GDM1 (cell line): ENCODE measurements around the gene ADCY9.
A peak's percentile ranks its signal among the peaks of the same experiment; 100 is the strongest.

Source experiments
- DNase-seq: peaks from one replicate; lab custom pipeline; 2025; lab: John Stamatoyannopoulos, UW

Gene ADCY9

DNA sequence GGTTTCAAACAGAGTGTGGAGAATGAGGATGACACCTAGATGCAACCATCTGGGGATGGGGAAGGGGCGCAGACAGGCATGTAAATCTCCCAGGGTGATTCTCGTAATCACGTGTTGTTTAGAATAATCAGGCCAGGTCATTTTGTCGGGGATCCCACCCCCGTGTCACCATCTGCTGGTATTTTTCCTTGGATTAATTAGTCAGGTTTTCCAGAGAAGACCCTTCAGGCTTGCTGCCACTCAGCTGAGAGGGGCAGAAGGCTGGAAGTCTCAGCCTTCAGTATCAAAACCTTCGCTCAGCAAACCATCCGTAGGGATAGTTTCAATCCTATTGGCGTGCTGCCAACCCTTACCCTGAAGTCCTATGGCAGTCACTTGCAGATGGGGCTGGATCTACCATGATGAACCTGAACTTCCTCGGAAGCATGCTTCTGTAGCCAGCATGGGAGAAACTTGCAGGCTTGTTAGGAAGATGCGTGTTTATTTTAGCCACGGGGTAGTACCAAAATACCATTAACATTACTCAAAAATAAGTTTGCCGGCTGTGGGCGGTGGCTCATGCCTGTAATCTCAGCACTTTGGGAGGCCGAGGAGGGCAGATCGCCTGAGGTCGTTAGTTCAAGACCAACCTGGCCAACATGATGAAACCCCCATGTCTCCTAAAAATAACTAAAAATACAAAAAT, 7.5 kb upstream of the ADCY9 start:
- DNase-seq = no peak

DNA sequence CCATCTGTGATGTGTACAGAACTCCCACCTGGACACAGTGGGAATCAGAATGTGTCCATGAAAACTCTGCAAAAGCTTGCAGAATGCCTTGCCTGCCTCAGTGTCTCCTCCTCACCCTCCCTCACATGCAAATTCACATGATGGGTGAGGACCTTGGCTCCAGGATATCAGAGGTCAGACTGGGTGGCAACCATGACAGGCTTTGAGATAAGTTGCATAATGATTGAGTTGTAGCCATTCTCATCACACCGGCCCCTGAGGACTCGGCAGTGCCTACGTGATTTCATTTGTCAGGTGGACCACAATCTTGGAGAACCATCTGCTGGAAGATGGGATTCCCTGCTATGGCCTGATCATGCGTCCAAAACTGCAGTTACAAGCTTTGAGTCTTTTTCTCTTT, 3.9 kb upstream of the ADCY9 start:
- no peak for DNase-seq

DNA sequence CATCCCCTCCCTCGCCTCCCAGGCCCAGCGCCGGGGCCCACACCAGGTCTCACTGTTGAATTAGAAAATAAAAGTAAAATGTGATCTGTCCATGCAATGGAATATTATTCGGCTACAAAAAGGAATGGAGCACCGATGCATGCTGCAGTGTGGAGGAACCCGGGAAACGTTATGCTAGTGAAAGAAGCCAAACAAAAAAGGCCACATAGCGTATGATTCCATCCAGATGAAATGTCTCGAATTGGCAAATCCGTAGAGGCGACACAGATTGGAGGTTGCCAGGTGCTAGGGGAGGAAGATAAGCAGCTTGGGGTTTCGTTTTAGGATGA, 972 bp upstream of the ADCY9 start:
- DNase-seq = no peak

DNA sequence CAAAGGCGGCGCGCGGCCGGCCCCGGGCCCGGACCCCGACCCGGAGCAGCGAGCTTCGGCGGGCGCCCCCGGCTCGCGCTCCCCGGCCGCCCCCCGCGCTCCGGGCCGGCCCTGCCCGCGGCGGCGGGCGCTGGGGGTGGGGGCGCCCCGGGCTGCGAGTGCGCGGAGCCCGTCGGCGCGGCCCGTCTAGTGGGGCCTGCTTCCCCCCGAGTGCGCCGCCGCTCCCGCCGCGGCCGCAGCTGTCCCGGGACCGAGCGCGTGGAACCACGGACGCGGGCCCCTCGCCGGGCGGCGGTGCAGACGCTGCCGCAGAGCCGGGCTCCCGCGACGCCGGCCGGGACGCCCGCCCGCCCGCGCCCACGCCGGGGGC, 308 bp downstream of the ADCY9 start:
- DNase-seq = no peak

DNA sequence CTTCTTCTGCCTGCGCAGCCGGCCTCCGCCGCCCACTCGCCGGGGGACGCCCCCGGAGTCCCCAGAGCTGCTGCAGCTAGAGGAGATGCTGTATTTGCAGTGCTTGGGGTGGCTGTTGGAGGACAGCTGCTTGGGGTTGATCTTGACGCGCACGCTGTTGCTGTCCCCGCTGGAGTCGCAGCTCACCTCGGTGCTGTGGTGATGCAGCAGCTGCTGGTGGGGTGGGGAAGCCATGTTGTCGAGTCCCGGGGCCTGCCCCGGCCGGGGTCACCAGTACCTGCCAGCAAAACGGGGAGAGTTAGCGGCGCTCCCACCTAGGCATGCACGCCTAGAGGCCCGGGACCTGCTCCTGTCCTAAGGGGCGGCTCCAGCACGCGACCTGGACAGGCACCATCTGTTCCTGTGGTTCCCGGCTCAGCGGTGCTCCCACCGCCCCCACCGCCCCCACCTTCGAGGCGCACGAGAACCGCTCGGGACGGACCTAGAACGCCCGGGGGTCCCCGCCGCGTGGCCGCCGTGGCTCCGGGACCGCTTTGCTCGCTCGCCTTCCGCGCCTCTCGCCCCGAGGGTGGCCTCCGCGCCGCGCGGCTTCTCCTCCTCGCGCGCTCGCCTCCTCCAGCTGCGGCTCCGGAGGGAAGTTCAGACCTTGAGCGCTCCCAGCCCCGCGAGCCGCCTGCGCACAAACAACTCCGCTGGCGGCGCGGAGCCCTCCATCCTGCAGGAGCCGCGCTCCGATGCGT, 863 bp downstream of the ADCY9 start:
- peak; percentile 8 for DNase-seq

DNA sequence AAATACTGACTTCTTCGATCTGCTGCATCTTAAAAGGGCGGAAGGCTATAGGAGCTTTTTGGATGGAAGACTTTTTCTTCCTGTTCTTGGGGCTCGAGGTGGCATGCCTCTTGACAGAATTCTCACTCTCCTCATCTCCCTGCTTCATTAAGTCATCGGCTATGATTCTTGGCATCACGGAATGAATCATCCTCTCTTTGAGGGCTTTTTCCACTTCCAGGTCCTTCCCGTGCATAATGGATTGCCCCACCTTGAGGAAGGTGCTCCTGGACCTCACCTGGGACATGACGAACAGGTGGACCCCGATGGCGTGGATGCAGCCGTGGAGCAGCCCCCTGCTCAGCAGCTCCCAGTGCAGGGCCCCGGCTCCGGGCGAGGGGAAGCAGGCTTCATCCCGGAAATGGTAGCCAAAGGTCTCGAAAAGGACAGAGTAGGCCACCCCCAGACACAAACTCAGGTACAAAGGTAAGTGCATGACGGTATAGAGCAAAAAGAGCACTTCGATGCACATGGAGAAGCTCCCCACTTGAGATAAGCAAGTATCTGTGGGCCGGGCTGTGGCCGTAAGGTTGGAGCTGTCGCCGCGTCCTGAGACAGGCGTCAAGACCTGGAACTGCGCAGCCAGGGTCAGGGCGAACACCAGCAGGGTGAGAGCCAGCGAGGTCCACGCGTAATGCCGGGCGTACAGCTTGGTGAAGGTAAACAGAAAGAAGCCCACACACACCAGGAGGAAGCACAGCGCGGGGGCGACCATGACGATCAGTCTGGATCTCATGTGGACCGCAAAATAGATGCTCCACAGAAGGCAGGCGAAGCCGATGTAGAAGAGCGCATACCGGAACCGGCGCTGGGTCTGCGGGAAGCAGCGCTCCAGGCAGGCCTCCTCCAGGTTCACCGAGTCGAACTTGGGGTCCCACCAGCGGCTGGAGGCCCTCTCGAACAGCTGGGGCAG, 1.7 kb downstream of the ADCY9 start:
- DNase-seq = no peak

DNA sequence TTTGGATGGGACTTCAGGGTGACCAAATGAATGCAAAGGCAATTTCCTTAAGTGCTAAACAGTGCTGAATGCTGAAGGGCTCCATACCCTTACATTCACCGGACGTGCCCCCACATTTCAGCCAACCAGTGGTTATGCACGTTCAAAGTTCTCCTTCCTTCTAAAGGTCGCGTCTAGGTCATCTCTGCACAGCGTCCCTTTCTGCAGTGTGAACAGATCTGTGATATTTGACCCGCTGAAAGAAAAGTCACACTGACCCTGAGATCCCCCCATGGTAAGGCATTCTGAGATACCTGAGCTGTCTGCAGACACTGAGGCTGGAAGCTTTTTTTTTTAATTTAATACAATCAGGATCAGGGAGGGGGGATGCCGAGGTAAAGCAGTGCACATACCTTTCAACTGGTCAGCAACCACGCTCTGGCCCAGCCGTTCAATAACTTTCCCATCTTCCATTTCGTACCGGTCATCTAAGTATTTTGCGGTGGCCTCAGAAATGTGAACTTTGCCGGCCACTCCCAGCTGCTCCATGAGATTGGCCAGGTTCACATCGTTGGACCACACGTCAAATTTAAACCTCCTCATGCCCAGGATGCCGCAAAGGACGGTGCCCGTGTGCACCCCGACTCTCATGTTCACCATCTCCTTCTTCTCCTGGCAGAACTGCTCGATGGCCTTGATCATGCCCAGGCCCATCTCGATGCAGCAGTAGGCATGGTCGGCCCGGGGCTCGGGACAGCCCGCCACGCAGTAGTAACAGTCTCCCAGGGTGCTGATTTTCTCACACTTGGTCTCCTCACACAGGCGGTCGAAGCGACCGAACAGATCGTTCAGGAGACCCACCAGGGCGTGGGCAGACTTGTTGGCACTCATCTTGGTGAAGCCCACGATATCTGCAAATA, 2.6 kb downstream of the ADCY9 start:
- DNase-seq = no peak

DNA sequence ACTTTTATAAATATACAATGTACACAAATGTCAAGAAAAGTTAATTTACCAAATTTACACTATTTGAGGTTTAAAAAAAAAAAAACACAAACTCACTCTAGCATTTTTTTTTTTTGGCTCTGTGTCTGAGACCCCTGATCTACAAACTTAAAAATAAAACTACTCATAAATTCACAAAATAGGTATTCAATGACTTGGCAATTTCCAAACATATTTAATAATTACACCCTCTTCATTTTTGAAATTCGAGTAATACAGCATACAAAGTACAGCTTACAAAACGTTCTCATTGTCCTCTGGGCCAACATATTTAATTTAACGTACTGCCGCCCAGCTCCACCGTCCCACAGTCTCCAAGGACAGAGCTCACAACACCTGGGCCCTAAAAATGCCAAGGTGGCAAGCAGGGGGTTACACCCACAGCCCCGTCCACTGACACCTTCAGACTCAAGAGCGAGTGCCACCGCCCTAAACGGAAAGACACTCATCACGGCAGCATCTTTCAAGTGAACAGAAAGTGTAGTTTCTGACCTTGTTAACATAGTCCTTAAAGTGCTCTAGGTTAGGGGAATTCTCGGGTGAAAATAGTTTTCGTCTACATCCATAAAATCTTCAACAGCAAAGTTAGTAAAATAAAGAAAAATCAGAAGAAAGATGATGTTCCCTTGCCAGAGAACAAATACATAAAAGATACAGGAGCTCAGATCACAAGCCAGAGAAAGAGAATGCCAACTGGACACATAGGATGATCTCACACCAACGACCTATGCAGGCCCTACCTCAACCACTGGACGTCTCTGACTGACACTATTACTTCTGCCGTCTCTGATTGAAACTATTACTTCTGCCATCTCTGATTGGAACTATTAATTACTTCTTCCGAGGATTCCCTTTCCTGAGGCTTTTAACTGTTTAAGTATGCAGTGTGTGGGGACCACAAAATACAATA, 4.2 kb downstream of the ADCY9 start:
- no peak for DNase-seq

DNA sequence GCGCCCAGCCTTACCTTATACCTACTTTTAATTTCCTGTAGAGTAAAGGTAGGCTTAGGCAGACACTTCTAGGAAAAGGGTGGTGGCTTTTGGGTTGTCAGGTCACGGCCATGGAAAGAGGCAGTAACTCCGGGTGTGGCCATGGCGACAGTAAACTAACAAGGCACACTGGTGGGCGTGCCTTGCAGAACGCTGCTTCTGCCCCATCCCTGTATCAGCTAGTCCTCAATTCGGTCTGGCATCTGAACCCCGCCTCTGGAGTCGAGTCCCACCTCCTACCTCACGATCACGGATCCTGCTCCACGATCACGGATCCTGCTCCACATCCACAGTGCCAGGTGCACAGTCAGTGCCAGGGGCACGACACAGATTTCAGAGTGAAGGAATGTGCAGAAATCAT, 5.6 kb downstream of the ADCY9 start:
- no peak for DNase-seq

DNA sequence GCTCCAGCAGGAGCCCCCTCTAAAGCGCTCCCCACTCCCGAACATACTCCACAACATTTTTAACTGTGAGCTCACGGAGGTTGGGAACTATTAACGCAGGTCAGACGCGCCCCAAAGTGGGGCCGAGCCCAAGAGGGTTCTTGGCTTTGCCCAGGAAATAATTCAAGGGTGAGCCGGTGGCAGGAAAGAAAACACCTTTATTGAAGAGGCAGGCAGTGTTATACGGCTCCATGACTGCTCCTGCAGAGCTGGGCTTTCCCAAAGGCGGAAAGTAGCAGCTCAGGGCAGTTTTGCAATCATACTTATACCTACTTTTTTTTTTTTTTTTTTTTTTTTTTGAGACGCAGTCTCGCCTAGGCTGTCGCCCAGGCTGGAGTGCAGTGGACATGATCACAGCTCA, 6.2 kb downstream of the ADCY9 start:
- DNase-seq = no peak

DNA sequence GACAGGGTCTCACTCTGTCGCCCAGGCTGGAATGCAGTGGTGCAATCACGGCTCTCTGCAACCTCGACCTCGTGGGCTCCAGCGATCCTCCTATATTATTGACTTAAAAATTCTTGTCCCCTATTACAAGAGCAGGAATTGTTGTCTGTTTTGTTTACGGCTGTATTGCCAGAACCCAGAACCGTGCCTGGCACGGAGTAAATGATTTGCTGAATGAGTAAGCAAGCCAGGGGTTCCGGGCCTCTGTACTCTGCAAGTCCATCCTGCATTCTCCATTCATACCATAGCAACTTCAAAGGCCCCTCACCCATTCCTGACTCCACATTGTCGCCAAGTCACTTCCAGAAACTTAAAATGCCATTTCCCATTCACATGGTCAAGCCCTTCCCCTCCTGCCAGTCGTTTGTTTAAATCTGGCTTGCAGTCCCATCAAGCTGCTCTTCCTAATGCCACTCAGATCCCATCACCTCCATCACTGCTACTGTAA, 6.9 kb downstream of the ADCY9 start:
- no peak for DNase-seq

DNA sequence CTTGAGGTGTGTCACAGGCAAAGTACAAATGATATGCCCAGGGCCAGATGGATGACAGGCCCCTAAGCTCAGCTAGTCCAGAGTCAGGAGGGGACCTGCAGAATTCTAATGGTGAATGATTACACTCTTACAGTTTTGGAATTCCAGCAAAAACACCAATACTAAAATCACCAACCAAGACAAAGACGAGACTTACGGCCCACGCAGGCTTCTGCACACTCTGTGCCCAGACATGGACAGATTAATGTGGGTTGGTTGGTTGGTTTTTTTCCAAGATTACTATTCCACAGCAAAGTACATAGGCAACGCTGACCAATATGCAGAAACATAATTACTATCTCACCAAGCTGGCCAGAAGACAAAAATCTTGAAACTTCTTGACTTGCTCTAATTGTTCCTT, 9.7 kb downstream of the ADCY9 start:
- no peak for DNase-seq

DNA sequence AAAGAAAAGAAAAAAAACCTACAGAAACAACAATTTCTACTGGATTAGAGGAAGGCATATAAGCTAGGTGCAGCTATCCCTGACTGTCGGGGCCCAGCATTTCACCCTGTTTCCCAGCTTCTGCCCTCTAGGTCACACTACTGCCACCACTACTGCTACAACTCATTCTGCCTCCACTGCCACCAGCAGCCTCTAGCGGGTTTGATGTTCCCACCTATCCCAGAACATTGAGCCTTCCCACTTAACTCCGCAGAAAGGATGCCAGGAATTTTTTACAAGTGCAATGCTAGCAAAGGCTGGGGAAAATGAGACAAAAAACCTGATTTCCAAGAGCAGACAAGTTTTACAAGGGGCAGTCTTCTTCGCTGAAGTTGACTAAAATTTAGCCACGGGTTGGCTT, 10.4 kb downstream of the ADCY9 start:
- no peak for DNase-seq

DNA sequence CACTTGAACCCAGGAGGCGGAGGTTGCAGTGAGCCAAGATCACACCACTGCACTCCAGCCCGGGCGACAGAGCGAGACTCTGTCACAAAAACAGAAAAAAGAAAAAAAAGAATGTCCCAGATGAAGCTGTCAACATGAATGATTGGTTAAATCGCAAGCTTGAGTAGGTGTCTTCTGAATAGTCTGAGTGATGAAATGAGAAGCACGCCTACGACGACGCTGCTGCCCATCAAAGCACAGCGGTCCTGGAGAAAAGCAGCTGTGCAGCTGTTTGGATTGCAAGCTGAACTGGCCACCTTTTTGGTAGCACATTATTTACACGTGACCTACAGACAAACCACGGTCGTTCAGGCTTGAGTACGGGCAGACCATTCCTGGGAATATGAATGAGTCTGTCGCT, 12.5 kb downstream of the ADCY9 start:
- DNase-seq = no peak

DNA sequence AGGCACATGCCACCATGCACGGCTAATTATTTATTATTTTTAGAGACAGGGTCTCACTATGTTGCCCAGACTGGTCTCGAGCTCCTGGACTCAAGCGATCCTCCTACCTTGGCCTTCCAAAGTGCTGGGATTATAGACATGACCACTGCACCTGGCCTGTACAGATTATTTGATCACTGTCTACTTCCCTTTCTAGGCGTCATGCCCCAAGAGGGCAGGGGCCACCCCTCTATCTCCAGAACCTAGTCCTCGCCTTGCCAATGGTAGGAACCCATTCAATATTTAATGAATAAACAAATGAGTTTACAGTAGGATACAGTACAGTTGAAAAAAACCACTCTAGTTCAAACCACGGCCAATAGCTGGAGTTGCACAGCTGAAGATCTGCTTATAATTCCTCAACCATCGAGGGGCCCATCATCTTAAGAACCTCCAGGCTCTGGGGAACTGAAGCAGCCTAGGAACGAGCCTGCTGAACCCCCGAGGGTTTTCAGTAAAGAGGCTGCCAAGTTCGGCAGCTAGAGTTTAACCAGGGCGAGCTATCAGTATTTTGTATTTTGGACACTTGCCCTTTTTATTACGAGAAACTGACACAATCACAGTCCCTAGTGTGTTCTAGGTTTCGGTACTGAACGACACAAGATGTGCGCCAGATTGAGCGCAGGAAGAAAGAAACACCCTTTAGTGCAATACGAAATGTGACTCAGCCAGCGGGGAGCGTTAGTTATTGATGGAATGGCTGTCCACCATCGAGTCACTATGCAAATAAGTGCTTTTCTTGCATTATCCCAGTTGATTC, 14.6 kb downstream of the ADCY9 start:
- no peak for DNase-seq

DNA sequence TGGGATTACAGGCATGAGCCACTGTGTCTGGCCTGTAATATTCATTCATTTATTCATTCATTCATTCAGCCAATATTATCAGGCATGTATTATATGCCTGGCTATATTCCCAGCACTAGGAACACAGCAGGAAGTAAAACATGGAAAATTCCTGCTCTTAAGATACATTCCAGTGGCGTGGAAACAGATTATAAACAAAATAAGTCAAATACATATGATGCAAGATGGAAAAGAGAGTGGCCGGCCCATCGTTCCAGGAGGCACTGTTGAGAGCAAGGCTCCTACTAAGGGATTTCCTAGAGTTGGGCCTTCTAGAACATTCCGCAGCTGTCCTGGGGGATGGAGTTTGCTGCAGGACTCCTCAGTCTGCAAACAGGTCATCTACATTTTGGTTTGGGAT, 17.7 kb downstream of the ADCY9 start:
- DNase-seq = no peak

DNA sequence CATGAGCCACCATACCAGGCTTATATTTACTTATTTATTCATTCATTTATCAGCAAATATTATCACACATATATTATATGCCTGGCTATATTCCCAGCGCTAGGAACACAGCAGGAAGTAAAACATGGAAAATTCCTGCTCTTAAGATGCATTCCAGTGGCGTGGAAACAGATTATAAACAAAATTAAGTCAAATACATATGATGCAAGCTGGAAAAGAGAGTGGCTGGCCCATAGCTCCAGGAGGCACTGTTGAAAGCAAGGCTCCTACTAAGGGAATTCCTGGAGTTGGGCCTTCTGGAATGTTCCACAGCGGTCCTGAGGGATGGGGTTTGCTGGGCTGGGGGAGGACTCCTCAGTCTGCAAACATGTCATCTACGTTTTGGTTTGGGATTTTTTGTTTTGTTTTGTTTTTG, 18.4 kb downstream of the ADCY9 start:
- DNase-seq = no peak

DNA sequence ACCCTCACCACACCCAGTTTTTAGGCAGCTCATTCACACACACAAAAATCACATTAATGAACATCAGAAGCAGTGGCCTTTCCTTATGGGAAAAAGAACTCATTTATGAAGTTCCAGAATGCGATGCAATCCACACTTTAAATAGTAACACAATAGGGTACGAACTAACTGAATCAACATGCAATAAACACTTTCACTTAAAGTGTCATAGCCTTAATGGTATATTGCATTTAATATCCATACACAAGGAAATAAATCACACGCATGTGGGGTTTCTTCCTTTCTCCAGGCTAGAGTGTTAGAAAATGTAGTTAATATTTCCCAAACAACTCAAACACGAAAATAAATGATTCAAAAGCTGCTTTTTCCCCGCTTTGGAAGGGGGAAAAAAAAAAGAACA, 19.7 kb downstream of the ADCY9 start:
- DNase-seq = no peak

DNA sequence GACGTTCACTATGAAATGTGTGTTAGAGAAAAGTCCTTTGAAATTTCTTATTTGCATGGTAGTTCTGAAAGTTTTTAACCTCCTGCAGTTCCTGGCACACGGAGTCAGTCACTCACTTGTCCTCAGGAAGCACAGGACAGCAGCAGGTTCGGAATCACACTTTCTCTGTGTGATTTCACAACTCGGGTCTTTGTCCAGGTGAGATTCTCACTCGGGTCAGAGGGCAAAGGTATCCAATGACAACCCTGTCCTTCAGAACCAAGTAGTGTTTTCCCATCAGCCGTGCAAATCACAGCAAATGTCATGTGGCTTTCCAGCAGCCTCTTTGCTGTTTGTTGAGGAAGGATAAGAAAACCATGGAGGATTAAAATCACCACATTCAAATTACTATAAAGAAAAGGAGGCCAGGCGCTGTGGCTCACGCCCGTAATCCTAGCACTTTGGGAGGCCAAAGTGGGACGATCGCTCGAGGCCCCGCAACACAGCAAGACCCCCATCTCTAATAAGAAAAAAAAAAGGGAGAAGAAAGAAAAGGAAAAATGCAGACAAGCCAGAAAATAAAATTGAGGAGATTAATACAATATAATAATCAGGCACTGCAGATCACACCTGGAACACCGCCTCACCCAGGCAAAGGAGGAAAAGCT, 22.0 kb downstream of the ADCY9 start:
- no peak for DNase-seq
